GM18505 (cell line): Measurements from ENCODE around the gene GPRC5C.

Experiments
- ATAC-seq: cut with Tn5 transposase; IDR thresholded peaks from one replicate; pipeline ENCODE4 v1.9.1; 2021; ENCODE audit not compliant: unreplicated experiment
- POLR2A ChIP-seq: IDR thresholded peaks from 4 replicates; pipeline ENCODE4 v1.6.1; 2011; ENCODE audit warnings: borderline replicate concordance; ENCODE audit not compliant: insufficient read depth, insufficient read length; ENCODE audit errors: extremely low read depth

GPRC5C gene

GRCh38 chr17:74430706-74431567, 951 bp upstream of the GPRC5C start:
- peak; percentile 45 for ATAC-seq

GRCh38 chr17:74432424-74432690, 469 bp downstream of the GPRC5C start:
- TF ChIP-seq POLR2A, result no peak
- ATAC-seq, result no peak

More at GRCh38 chr17:74430706-74431567, 951 bp upstream of the GPRC5C start:
- no peak for TF ChIP-seq POLR2A

GRCh38 chr17:74432766-74433391, 991 bp downstream of the GPRC5C start:
- no peak for ATAC-seq
- TF ChIP-seq POLR2A, result no peak

GRCh38 chr17:74433421-74434121, 1.7 kb downstream of the GPRC5C start:
- no peak for TF ChIP-seq POLR2A
- ATAC-seq, result no peak

- no peak for TF ChIP-seq POLR2A
- ATAC-seq, result no peak
Observed at GRCh38 chr17:74435775-74436359, 4.0 kb downstream of the GPRC5C start.

- TF ChIP-seq POLR2A, result no peak
- no peak for ATAC-seq
Observed at GRCh38 chr17:74437702-74438101, 5.8 kb downstream of the GPRC5C start.

- no peak for ATAC-seq
- TF ChIP-seq POLR2A, result no peak
Observed at GRCh38 chr17:74439691-74440567, 8.0 kb downstream of the GPRC5C start.

GRCh38 chr17:74441537-74441936, 9.6 kb downstream of the GPRC5C start:
- no peak for ATAC-seq
- no peak for TF ChIP-seq POLR2A

- no peak for TF ChIP-seq POLR2A
- no peak for ATAC-seq
Observed at GRCh38 chr17:74442291-74442669, 10.4 kb downstream of the GPRC5C start.

- no peak for ATAC-seq
Observed at GRCh38 chr17:74442670-74443515, 11.0 kb downstream of the GPRC5C start.

GRCh38 chr17:74443516-74444296, 11.8 kb downstream of the GPRC5C start:
- no peak for ATAC-seq

More at GRCh38 chr17:74442670-74443515, 11.0 kb downstream of the GPRC5C start:
- TF ChIP-seq POLR2A, result no peak

More at GRCh38 chr17:74443516-74444296, 11.8 kb downstream of the GPRC5C start:
- no peak for TF ChIP-seq POLR2A
